T-helper 2 cell (primary cell): ENCODE measurements around the gene KPTN.
"Not testable (repeated sequence)": the region's sequence is repeated elsewhere in the genome, so short reads cannot be mapped to it uniquely, and the experiment has no call there.

Experiments
- DNase-seq, 5 experiments: peaks; one replicate each; pipeline versions ENCODE4 v3.0.0 to v3.0.0-alpha.2; 2012 to 2022

The KPTN gene

GRCh38 chr19:47490847-47491246, 6.8 kb upstream of the KPTN start:
- no peak for DNase-seq

- peak in 1 of 5 experiments; percentile 20 for DNase-seq
These were observed 6.0 kb upstream of the KPTN start for GRCh38 chr19:47490031-47490430.

GRCh38 chr19:47489072-47489914, 5.3 kb upstream of the KPTN start:
- DNase-seq = no peak

GRCh38 chr19:47487551-47488515, 3.8 kb upstream of the KPTN start:
- DNase-seq = no peak

GRCh38 chr19:47486900-47487299, 2.9 kb upstream of the KPTN start:
- no peak for DNase-seq

- not testable (repeated sequence) for DNase-seq
These were observed 2.2 kb upstream of the KPTN start for GRCh38 chr19:47486220-47486619.

- DNase-seq = peak in 1 of 5 experiments; percentile 59
These were observed 1.2 kb upstream of the KPTN start for GRCh38 chr19:47485210-47485609.

GRCh38 chr19:47483200-47483599, 819 bp downstream of the KPTN start:
- DNase-seq = no peak

GRCh38 chr19:47481460-47482052, 2.5 kb downstream of the KPTN start:
- no peak for DNase-seq

- DNase-seq = no peak
These were observed 3.4 kb downstream of the KPTN start for GRCh38 chr19:47480658-47481057.

- no peak for DNase-seq
These were observed 4.1 kb downstream of the KPTN start for GRCh38 chr19:47479701-47480503.

- DNase-seq = no peak
These were observed 7.5 kb downstream of the KPTN start for GRCh38 chr19:47476438-47476972.

- DNase-seq = no peak
These were observed 8.6 kb downstream of the KPTN start for GRCh38 chr19:47475465-47475864.

- no peak for DNase-seq
These were observed 10.7 kb downstream of the KPTN start for GRCh38 chr19:47473336-47473735.

- DNase-seq = peak; percentile 38 to 81 (median 40)
These were observed 12.1 kb downstream of the KPTN start, which contains the start of gene SLC8A2 for GRCh38 chr19:47471733-47472457. TSS of gene SLC8A2 (minus strand) at chr19:47471893. CDS start at chr19:47466403, 5,490 bp downstream.

GRCh38 chr19:47471381-47471732, 12.7 kb downstream of the KPTN start:
- DNase-seq = no peak

- DNase-seq = no peak
These were observed 13.4 kb downstream of the KPTN start for GRCh38 chr19:47470447-47471195.

- DNase-seq = no peak
These were observed 14.3 kb downstream of the KPTN start for GRCh38 chr19:47469719-47470118.

- no peak for DNase-seq
These were observed 14.7 kb downstream of the KPTN start for GRCh38 chr19:47469363-47469700.

GRCh38 chr19:47467914-47468313, 16.1 kb downstream of the KPTN start:
- DNase-seq = no peak

GRCh38 chr19:47465957-47466356, 18.1 kb downstream of the KPTN start:
- no peak for DNase-seq
